ENCODE data around the gene MMD.
"Not testable (repeated sequence)": the region's sequence is repeated elsewhere in the genome, so short reads cannot be mapped to it uniquely, and the experiment has no call there.

Gene MMD

GRCh38 chr17:55421179-55421934, at the start of gene MMD:
MMD (minus strand) TSS chr17:55421835; CDS start chr17:55421695, 140 bp downstream.
- DNase-seq = peak; percentile 46 to 92 (median 86)

- no peak for DNase-seq
Measured at GRCh38 chr17:55466671-55467070, 45.0 kb upstream of the MMD start.

GRCh38 chr17:55465771-55466170, 44.1 kb upstream of the MMD start:
- not testable (repeated sequence) for DNase-seq

- DNase-seq = no peak
Measured at GRCh38 chr17:55463600-55463999, 42.0 kb upstream of the MMD start.

GRCh38 chr17:55462711-55463110, 41.1 kb upstream of the MMD start:
- no peak for DNase-seq

- DNase-seq = no peak
Measured at GRCh38 chr17:55462234-55462633, 40.6 kb upstream of the MMD start.

GRCh38 chr17:55458978-55459377, 37.3 kb upstream of the MMD start:
- DNase-seq = no peak

GRCh38 chr17:55458287-55458900, 36.8 kb upstream of the MMD start:
- no peak for DNase-seq

GRCh38 chr17:55456307-55457240, 34.9 kb upstream of the MMD start:
- DNase-seq = peak in 1 of 3 experiments; percentile 27

GRCh38 chr17:55454906-55455474, 33.4 kb upstream of the MMD start:
- DNase-seq = no peak

GRCh38 chr17:55453839-55454557, 32.4 kb upstream of the MMD start:
- DNase-seq = no peak

GRCh38 chr17:55452139-55452790, 30.6 kb upstream of the MMD start:
- no peak for DNase-seq

GRCh38 chr17:55451758-55452138, 30.1 kb upstream of the MMD start:
- no peak for DNase-seq

- DNase-seq = no peak
Measured at GRCh38 chr17:55451203-55451641, 29.6 kb upstream of the MMD start.

GRCh38 chr17:55450232-55450825, 28.7 kb upstream of the MMD start:
- DNase-seq = no peak

- no peak for DNase-seq
Measured at GRCh38 chr17:55448681-55449080, 27.0 kb upstream of the MMD start.

- no peak for DNase-seq
Measured at GRCh38 chr17:55446581-55447205, 25.1 kb upstream of the MMD start.

- not testable (repeated sequence) for DNase-seq
Measured at GRCh38 chr17:55446004-55446403, 24.4 kb upstream of the MMD start.

- DNase-seq = no peak
Measured at GRCh38 chr17:55444471-55445441, 23.1 kb upstream of the MMD start.

GRCh38 chr17:55443904-55444303, 22.3 kb upstream of the MMD start:
- DNase-seq = no peak
